ENCODE data around the gene RNF167. TPM values are rescaled to one million over a fixed set of nuclear protein-coding genes. Genes with fewer than 3 reads are reported as not detected.

Gene RNF167
- total RNA-seq, 1 experiment from 2014 or later: 105 TPM

GRCh38 chr17:4948166-4948930 lies 8.3 kb downstream of the RNF167 start, which contains the start of gene PFN1:
TSS of gene PFN1 (minus strand) at chr17:4948530. CDS start at chr17:4948394, 136 bp downstream.
- ChIA-PET RAD21 (ENCODE audit: low non-redundant PET in 1 of 2, low total read pairs in 2 of 2, uncharacterized antibody in 2 of 2, unreplicated experiment in 2 of 2) (interaction anchor here in 1 of 2 experiments (1.1 kb wide), 1 partner anchor 19 kb away, joined by 3 read pairs; the partner anchor contains the start of gene SPAG7), POLR2A (interaction anchor here (0.6 to 4.7 kb wide), 5 partner anchors 8 to 26 kb away, joined by 3 to 45 read pairs (median 5); partner anchors contain the start of genes RNF167, SLC25A11 and SPAG7), CTCF (interaction anchor here (1.4 kb wide), 1 partner anchor 8 kb away, joined by 3 read pairs; the partner anchor contains the start of genes RNF167 and SLC25A11)
- no peaks in the 10 kb centered on the region for H3K9me2 ChIP-seq (ENCODE audit: insufficient read depth)
- H3K9ac ChIP-seq (ENCODE audit: low read length): peak within 1 kb of the TSS; percentile 97
- peak within 1 kb of the TSS; percentile 96 to 97 for H3K4me3 ChIP-seq (replicated peaks in 1 of 2; ENCODE audit: low read depth in 1 of 2, low read length in 2 of 2)
- peaks cover 62% of the 10 kb centered on the region for H3K79me2 ChIP-seq (ENCODE audit: insufficient read depth, low read length)
- H2AFZ ChIP-seq (ENCODE audit: low read depth, low read length, poor library complexity, severe bottlenecking): no peak within 1 kb of the TSS
- H3K4me1 ChIP-seq (ENCODE audit: control insufficient read depth in 1 of 2, insufficient read depth in 2 of 2, low read length in 2 of 2): peaks cover 35 to 64% of the 10 kb centered on the region in 2 experiments
- H3K27ac ChIP-seq (ENCODE audit: low read depth, low read length): peak within 1 kb of the TSS; percentile 99
- H3K27me3 ChIP-seq (ENCODE audit: insufficient read depth, low read length): no peaks in the 10 kb centered on the region
- TF ChIP-seq SIN3A (IDR thresholded peaks at IDR 0.05; ENCODE audit: low read depth): peak; percentile 92
- TF ChIP-seq POLR2AphosphoS5 (IDR thresholded peaks at IDR 0.05; ENCODE audit: low read depth, low read length): peak; percentile 91
- peak; percentile 42 for TF ChIP-seq SP1 (IDR thresholded peaks at IDR 0.05; ENCODE audit: low read depth)
- TF ChIP-seq POLR2A (IDR thresholded peaks at IDR 0.05; ENCODE audit: borderline replicate concordance, extremely low read depth, insufficient read depth, insufficient read length): peak; percentile 60
- peak; percentile 59; the same call in 1 of the 2 replicates for TF ChIP-seq ZFX (IDR thresholded peaks at IDR 0.05)
- no peak; the same call in 1 of the 2 replicates for TF ChIP-seq EGR1 (IDR thresholded peaks at IDR 0.05; ENCODE audit: low read depth)
- intact Hi-C loops (cut with micrococcal nuclease): loop anchor here (1.0 to 5.0 kb wide), 2 partner anchors 8 to 39 kb away; partner anchors contain the start of genes CAMTA2, RNF167 and SLC25A11
- peak; percentile 74 for DNase-seq (ENCODE audit: low read depth, low spot score)
- H3K36me3 ChIP-seq (ENCODE audit: control insufficient read depth in 1 of 2, insufficient read depth in 2 of 2, low read length in 2 of 2): peaks cover 9 to 22% of the 10 kb centered on the region in 2 experiments; a peak in 2 of 4 replicates
- H3K9me3 ChIP-seq (ENCODE audit: control insufficient read depth in 1 of 2, insufficient read depth in 1 of 2, low read depth in 1 of 2, low read length in 2 of 2): no peaks in the 10 kb centered on the region
- BruUV-seq (replicated peaks): no TSS peak
- H3K4me2 ChIP-seq (ENCODE audit: low read length): peak within 1 kb of the TSS; percentile 100
- peak; percentile 51 for ATAC-seq
- peaks cover 12% of the 10 kb centered on the region; the same call in 1 of the 2 replicates for H4K20me1 ChIP-seq (ENCODE audit: insufficient read depth)

- no peak overlapping the region for H2AFZ ChIP-seq (ENCODE audit: low read depth, low read length, poor library complexity, severe bottlenecking)
- DNase-seq (ENCODE audit: low read depth, low spot score) (peak; percentile 64), ATAC-seq (peak; percentile 63)
- H3K9ac ChIP-seq (ENCODE audit: low read length): peak overlapping the region; percentile 97
- peaks cover 12% of the 10 kb centered on the region; the same call in 1 of the 2 replicates for H4K20me1 ChIP-seq (ENCODE audit: insufficient read depth)
- no peaks in the 10 kb centered on the region for H3K9me2 ChIP-seq (ENCODE audit: insufficient read depth)
- no peaks in the 10 kb centered on the region for H3K9me3 ChIP-seq (ENCODE audit: control insufficient read depth in 1 of 2, insufficient read depth in 1 of 2, low read depth in 1 of 2, low read length in 2 of 2)
- intact Hi-C loops (cut with micrococcal nuclease): loop anchor here (1.0 to 5.0 kb wide), 2 partner anchors 9 to 38 kb away; partner anchors contain the start of genes CAMTA2, RNF167 and SLC25A11
- H3K79me2 ChIP-seq (ENCODE audit: insufficient read depth, low read length): peaks cover 56% of the 10 kb centered on the region
- RAD21 ChIA-PET (ENCODE audit: low non-redundant PET in 1 of 2, low total read pairs in 2 of 2, uncharacterized antibody in 2 of 2, unreplicated experiment in 2 of 2): no interaction called here
- POLR2A ChIA-PET: interaction anchor here (0.6 to 4.7 kb wide), 4 partner anchors 9 to 27 kb away, joined by 3 to 45 read pairs (median 9); partner anchors contain the start of genes RNF167, SLC25A11 and SPAG7
- BruUV-seq (replicated peaks): no TSS peak
- CTCF ChIA-PET: interaction anchor here (1.4 kb wide), 1 partner anchor 9 kb away, joined by 3 read pairs; the partner anchor contains the start of genes RNF167 and SLC25A11
- peak overlapping the region; percentile 99 for H3K27ac ChIP-seq (ENCODE audit: low read depth, low read length)
- H3K4me1 ChIP-seq (ENCODE audit: control insufficient read depth in 1 of 2, insufficient read depth in 2 of 2, low read length in 2 of 2): peaks cover 35 to 70% of the 10 kb centered on the region in 2 experiments
- H3K4me3 ChIP-seq (replicated peaks in 1 of 2; ENCODE audit: low read depth in 1 of 2, low read length in 2 of 2): peak overlapping the region; percentile 96 to 97
- peak overlapping the region; percentile 100 for H3K4me2 ChIP-seq (ENCODE audit: low read length)
- H3K36me3 ChIP-seq (ENCODE audit: control insufficient read depth in 1 of 2, insufficient read depth in 2 of 2, low read length in 2 of 2): peaks cover 9 to 22% of the 10 kb centered on the region in 2 experiments; a peak in 2 of 4 replicates
- H3K27me3 ChIP-seq (ENCODE audit: insufficient read depth, low read length): no peaks in the 10 kb centered on the region
- TF ChIP-seq JUND (IDR thresholded peaks at IDR 0.05) (no peak), FOSL1 (IDR thresholded peaks at IDR 0.05; ENCODE audit: low read depth) (no peak), RAD21 (IDR thresholded peaks at IDR 0.05; ENCODE audit: low read depth) (no peak), ZNF274 (IDR thresholded peaks at IDR 0.05; ENCODE audit: low read depth, low read length) (no peak), EZH2 (IDR thresholded peaks at IDR 0.05) (no peak), CEBPB (IDR thresholded peaks at IDR 0.05; ENCODE audit: low read depth) (no peak), ZBTB33 (IDR thresholded peaks at IDR 0.05; ENCODE audit: extremely low read depth, insufficient replicate concordance, low read length) (no peak), EZH2phosphoT487 (IDR thresholded peaks at IDR 0.05; ENCODE audit: borderline replicate concordance) (no peak), EGR1 (IDR thresholded peaks at IDR 0.05; ENCODE audit: low read depth) (peak; percentile 55; the same call in 1 of the 2 replicates), YY1 (IDR thresholded peaks at IDR 0.05; ENCODE audit: extremely low read depth, insufficient replicate concordance, low read depth, low read length) (no peak), ATF3 (IDR thresholded peaks at IDR 0.05) (no peak)
These were observed 8.9 kb downstream of the RNF167 start for GRCh38 chr17:4948931-4949320.
